ENCODE data around the gene SLC25A40. TPM values are rescaled to one million over a fixed set of nuclear protein-coding genes. Genes with fewer than 3 reads are reported as not detected.

The SLC25A40 gene
- polyA plus RNA-seq, 1 experiment, result 11.8 TPM

DNA sequence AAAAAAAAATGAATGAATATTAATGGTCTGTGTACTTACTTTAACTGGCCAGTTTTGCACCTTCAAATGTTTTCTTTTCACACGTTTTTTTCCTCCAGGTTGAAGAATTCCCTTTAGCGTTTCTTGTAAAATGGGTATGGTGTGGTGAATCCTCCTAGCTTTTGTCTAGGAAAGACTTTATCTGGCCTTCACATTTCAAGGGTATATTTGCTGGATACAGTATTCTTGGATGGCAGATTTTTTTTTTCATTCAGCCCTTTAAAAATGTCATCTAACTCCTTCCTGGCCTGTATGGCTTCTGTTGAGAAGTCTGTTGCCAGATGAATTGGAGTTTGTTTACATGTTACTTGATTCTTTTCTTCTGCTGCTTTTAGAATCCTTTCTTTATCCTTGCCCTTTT lies 10.1 kb downstream of the SLC25A40 start:
- no peak overlapping the region for H3K27ac ChIP-seq (ENCODE audit: low read depth, low read length)
- CTCF ChIA-PET, result no interaction called here
- POLR2A ChIA-PET, result no interaction called here
- no peak overlapping the region for H3K4me3 ChIP-seq (ENCODE audit: low read depth, low read length)
- TF ChIP-seq, protein P1, sequence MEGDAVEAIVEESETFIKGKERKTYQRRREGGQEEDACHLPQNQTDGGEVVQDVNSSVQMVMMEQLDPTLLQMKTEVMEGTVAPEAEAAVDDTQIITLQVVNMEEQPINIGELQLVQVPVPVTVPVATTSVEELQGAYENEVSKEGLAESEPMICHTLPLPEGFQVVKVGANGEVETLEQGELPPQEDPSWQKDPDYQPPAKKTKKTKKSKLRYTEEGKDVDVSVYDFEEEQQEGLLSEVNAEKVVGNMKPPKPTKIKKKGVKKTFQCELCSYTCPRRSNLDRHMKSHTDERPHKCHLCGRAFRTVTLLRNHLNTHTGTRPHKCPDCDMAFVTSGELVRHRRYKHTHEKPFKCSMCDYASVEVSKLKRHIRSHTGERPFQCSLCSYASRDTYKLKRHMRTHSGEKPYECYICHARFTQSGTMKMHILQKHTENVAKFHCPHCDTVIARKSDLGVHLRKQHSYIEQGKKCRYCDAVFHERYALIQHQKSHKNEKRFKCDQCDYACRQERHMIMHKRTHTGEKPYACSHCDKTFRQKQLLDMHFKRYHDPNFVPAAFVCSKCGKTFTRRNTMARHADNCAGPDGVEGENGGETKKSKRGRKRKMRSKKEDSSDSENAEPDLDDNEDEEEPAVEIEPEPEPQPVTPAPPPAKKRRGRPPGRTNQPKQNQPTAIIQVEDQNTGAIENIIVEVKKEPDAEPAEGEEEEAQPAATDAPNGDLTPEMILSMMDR (IDR thresholded peaks at IDR 0.05; ENCODE audit: low read depth, low read length), result no peak
- H3K27me3 ChIP-seq (ENCODE audit: control insufficient read depth, insufficient read depth, low read length), result no peaks in the 10 kb centered on the region
- no peak for DNase-seq (ENCODE audit: low read depth, low spot score)
- peaks cover 6% of the 10 kb centered on the region; the same call in 1 of the 2 replicates for H3K9me3 ChIP-seq (ENCODE audit: control insufficient read depth, insufficient read depth, low read length)

DNA sequence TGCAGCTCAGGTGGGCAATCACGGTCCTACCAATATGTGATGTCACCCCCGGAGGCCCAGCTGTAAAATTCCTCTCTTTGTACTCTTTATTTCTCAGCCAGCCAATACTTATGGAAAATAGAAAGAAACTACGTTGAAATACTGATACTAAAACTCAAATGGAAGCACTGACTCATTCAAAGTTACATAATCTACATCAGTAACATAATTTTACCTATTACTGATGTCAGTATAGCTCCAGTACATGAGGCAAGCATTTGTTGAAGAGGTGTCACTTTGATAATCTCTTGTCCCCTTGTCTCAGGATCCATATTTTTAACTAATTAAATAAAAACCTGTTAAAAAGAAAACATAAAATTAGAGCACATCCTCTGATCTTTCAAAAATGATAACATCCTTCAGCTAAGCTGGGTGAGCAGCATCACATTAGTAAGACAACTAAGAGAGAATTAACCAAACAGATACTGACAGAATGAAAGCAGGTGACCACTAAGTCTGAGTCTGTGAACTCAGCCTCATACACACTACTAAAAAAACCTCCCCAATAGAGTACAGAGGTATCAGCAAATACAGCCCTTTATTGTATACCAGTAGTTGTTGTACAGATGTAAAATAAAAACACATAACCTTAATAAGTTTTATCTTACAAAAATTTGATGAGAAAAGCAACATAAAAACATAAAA lies 17.6 kb downstream of the SLC25A40 start:
- no peaks in the 10 kb centered on the region for H3K9me3 ChIP-seq (ENCODE audit: control insufficient read depth, insufficient read depth, low read length)
- TF ChIP-seq, protein P1 (IDR thresholded peaks at IDR 0.05; ENCODE audit: low read depth, low read length), result no peak
- no peak overlapping the region for H3K27ac ChIP-seq (ENCODE audit: low read depth, low read length)
- ChIA-PET POLR2A (no interaction called here), CTCF (no interaction called here)
- DNase-seq (ENCODE audit: low read depth, low spot score), result no peak
- no peak overlapping the region for H3K4me3 ChIP-seq (ENCODE audit: low read depth, low read length)
- no peaks in the 10 kb centered on the region for H3K27me3 ChIP-seq (ENCODE audit: control insufficient read depth, insufficient read depth, low read length)

DNA sequence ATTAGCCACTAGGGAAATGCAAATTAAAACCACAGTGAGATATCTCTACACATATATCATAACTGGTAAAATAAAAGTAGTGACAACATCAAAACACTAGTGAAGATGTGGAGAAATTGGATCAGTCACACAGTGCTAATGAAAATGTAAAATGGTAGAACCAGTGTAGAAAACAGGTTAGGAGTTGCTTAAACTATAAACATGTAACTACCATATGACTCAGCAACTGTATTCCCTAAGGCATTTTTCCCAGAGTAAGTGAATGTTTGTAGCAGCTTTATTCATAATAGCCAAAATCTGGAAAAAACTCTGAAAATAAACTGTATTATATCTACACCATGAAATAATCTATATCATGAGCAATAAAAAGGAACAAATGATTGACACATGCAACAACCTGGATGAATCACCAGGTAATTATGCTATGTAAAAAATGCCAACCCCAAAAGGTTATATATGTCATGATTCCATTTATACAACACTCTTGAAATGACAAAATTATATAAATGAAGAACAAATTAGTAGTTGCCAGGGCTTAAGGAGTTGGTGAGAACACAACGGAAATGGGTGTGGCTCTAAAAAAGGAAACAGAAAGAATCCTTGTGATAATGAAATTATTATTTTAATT lies 22.8 kb downstream of the SLC25A40 start:
- TF ChIP-seq, protein P1 (IDR thresholded peaks at IDR 0.05; ENCODE audit: low read depth, low read length), result no peak
- Histone ChIP-seq H3K9me3 (ENCODE audit: control insufficient read depth, insufficient read depth, low read length) (no peaks in the 10 kb centered on the region), H3K4me3 (ENCODE audit: low read depth, low read length) (no peak overlapping the region), H3K27ac (ENCODE audit: low read depth, low read length) (no peak overlapping the region), H3K27me3 (ENCODE audit: control insufficient read depth, insufficient read depth, low read length) (no peaks in the 10 kb centered on the region)
- DNase-seq (ENCODE audit: low read depth, low spot score), result no peak
- CTCF ChIA-PET, result no interaction called here
- POLR2A ChIA-PET, result no interaction called here

GRCh38 chr7:87852306-87852705 lies 23.9 kb downstream of the SLC25A40 start:
- Histone ChIP-seq H3K27me3 (ENCODE audit: control insufficient read depth, insufficient read depth, low read length) (no peaks in the 10 kb centered on the region), H3K27ac (ENCODE audit: low read depth, low read length) (no peak overlapping the region), H3K4me3 (ENCODE audit: low read depth, low read length) (no peak overlapping the region), H3K9me3 (ENCODE audit: control insufficient read depth, insufficient read depth, low read length) (no peaks in the 10 kb centered on the region)
- TF ChIP-seq, protein P1 (IDR thresholded peaks at IDR 0.05; ENCODE audit: low read depth, low read length), result no peak
- DNase-seq (ENCODE audit: low read depth, low spot score), result no peak
- POLR2A ChIA-PET, result no interaction called here
- CTCF ChIA-PET, result no interaction called here

- POLR2A ChIA-PET, result no interaction called here
- TF ChIP-seq, protein P1 (IDR thresholded peaks at IDR 0.05; ENCODE audit: low read depth, low read length), result no peak
- CTCF ChIA-PET, result no interaction called here
- Histone ChIP-seq H3K9me3 (ENCODE audit: control insufficient read depth, insufficient read depth, low read length) (no peaks in the 10 kb centered on the region), H3K4me3 (ENCODE audit: low read depth, low read length) (no peak overlapping the region), H3K27ac (ENCODE audit: low read depth, low read length) (no peak overlapping the region), H3K27me3 (ENCODE audit: control insufficient read depth, insufficient read depth, low read length) (no peaks in the 10 kb centered on the region)
- DNase-seq (ENCODE audit: low read depth, low spot score), result no peak
These were observed 25.1 kb downstream of the SLC25A40 start for GRCh38 chr7:87850836-87851593.

All from AG04450 (cell line).